GM12874 (cell line): ENCODE data around the gene KLHL15.

Experiments
- TF ChIP-seq, protein P1 (sequence below): IDR thresholded peaks from 2 replicates; pipeline ENCODE4 v1.5.1; 2011; ENCODE audit warnings: low read depth, mild to moderate bottlenecking, control low read depth, low read length, moderate library complexity; ENCODE audit not compliant: insufficient read depth

The KLHL15 gene

DNA sequence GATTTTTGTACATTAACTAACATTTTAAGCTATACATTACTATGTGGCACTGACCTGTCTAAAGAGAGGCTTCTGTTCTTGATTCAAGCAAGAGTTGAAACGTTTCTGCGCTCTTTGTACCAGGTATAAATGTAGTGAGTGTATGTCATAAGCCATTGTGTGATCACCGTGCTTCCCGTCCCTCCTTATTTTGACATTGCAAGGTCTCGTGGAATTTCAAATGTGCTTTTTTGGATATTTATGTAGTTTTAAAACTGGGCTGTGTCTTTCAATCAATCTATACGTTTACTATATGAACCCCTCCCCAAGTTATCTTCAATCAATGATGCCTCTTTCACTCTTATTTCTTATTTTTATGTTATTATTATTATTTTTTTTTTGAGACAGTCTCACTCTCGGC, at the start of gene KLHL15:
KLHL15 (minus strand) TSS at position 101 of the 400 bp plus-strand sequence. CDS start 20,493 bp downstream, outside the sequence.
- TF ChIP-seq, protein P1, sequence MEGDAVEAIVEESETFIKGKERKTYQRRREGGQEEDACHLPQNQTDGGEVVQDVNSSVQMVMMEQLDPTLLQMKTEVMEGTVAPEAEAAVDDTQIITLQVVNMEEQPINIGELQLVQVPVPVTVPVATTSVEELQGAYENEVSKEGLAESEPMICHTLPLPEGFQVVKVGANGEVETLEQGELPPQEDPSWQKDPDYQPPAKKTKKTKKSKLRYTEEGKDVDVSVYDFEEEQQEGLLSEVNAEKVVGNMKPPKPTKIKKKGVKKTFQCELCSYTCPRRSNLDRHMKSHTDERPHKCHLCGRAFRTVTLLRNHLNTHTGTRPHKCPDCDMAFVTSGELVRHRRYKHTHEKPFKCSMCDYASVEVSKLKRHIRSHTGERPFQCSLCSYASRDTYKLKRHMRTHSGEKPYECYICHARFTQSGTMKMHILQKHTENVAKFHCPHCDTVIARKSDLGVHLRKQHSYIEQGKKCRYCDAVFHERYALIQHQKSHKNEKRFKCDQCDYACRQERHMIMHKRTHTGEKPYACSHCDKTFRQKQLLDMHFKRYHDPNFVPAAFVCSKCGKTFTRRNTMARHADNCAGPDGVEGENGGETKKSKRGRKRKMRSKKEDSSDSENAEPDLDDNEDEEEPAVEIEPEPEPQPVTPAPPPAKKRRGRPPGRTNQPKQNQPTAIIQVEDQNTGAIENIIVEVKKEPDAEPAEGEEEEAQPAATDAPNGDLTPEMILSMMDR = no peak

GRCh38 chrX:24069877-24070276, 42.9 kb upstream of the KLHL15 start:
- TF ChIP-seq, protein P1 = no peak

GRCh38 chrX:24063488-24063887, 36.5 kb upstream of the KLHL15 start:
- TF ChIP-seq, protein P1 = no peak

- TF ChIP-seq, protein P1 = no peak
Observed at GRCh38 chrX:24055043-24055356, 28.0 kb upstream of the KLHL15 start.

GRCh38 chrX:24054182-24055042, 27.4 kb upstream of the KLHL15 start, which contains the start of gene EIF2S3:
TSS of gene EIF2S3 (plus strand) at chrX:24054956. CDS start at chrX:24054969, 13 bp downstream.
- TF ChIP-seq, protein P1 = peak; percentile 72

DNA sequence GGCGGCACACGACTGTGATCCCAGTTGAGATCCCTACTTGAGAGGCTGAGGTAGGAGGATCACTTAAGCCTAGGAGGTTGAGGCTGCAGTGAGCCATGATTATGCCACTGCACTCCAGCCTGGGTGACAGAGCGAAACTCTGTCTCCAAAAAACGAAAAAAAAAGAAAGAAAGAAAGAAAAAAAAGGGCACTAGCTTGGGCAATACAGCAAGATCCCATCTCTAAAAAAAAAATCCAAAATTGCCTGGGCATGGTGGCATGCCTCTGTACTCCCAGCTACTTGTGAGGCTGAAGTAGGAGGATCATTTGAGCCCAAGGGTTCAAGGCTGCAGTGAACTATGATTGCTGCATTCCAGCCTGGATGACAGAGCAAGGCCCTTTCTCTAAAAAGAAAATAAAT, 10.7 kb upstream of the KLHL15 start:
- TF ChIP-seq, protein P1 = no peak

DNA sequence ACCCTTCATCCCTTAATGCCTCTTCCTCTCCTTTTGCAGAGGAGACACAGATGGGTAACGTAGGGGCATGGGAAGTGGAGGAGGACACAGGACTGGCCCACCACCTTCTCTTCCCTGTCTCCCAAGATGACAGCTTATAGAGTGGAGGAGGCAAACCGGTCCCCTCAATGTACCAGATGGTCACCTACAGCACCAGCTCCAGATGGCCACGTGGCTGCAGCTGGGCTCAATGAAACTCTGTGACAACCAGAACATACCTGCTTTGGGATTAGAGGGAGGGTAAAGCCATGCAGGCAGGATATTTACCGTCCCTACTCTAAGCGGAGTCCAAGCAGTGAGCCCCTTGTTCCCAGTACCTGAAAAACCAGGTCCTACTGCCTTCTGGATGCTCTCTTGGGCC, 7.5 kb upstream of the KLHL15 start:
- TF ChIP-seq, protein P1 = no peak
